Measurements from ENCODE around the gene AOX1. TPM values are rescaled to one million over a fixed set of nuclear protein-coding genes. Genes with fewer than 3 reads are reported as not detected.

AOX1 gene
- total RNA-seq, 1 experiment from 2014 or later, result 3.0 TPM

DNA sequence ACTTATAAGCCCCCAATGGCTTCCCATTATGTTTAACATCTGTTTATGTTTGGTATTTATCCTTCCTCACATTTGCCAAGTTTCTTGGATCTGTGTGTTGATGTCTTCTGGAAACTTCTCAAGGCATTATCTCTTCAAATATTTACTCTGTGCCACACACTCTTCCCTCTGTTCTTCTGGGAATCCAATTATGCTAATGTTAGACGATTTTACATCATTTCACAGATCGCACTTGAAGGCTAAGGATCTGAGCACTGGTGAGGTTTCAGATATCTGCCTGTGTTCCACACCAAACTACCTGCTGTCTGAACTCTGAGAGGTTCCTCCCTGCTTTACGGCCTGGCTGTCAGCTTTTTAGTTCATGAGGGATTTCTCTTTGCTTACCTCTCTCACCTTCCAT is 10.1 kb downstream of the AOX1 start:
- POLR2A ChIA-PET, result no interaction called here

DNA sequence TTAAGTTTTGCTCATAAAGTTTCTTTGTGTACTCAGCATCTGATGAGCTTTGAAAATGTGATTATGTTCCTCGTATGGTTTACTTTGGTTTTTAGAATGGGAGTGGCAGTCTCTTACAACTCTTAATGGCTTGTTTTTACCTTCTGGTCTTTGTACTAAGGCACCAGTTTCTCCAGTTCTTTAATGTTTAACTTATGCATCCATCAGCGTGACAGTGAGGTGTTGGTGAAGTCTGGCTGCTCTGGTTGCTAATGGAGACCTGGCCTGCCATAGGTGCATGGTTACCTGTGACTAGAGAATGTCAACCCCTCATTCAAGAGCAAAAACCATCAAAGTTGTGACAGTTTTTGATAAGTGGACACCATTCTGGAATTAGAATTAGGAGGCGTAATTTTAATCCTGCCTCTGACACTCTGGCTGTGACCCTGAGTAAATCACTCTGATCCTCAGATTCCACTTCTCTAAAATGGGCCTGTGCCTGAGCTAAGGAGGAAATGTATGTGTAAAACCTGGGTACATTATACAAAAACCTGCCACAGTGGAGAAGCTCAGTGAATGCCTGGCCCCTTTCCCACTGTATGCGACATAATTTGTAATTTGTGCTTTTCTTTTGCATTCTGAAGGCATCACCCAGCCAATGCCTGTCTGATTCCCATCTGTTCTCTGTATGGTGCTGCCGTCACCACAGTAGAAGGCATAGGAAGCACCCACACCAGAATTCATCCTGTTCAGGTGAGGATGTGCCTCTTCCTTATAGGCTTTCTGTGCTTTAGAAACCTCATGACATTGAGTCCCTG is 11.2 kb downstream of the AOX1 start:
- no peaks in the 10 kb centered on the region for H3K9me3 ChIP-seq (ENCODE audit: control insufficient read depth, insufficient read depth, low read depth, low read length)
- no peak for TF ChIP-seq POLR2AphosphoS5 (IDR thresholded peaks at IDR 0.05; ENCODE audit: low read depth, low read length)
- TF ChIP-seq, protein P1, sequence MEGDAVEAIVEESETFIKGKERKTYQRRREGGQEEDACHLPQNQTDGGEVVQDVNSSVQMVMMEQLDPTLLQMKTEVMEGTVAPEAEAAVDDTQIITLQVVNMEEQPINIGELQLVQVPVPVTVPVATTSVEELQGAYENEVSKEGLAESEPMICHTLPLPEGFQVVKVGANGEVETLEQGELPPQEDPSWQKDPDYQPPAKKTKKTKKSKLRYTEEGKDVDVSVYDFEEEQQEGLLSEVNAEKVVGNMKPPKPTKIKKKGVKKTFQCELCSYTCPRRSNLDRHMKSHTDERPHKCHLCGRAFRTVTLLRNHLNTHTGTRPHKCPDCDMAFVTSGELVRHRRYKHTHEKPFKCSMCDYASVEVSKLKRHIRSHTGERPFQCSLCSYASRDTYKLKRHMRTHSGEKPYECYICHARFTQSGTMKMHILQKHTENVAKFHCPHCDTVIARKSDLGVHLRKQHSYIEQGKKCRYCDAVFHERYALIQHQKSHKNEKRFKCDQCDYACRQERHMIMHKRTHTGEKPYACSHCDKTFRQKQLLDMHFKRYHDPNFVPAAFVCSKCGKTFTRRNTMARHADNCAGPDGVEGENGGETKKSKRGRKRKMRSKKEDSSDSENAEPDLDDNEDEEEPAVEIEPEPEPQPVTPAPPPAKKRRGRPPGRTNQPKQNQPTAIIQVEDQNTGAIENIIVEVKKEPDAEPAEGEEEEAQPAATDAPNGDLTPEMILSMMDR (IDR thresholded peaks at IDR 0.05), result no peak
- ChIA-PET CTCF (no interaction called here), POLR2A (no interaction called here)
- in situ Hi-C loops (cut with HindIII; ENCODE audit: low pct_unique_long_range_greater_than_20kb, low sequenced_read_pairs) (no loop called here), intact Hi-C loops (cut with micrococcal nuclease; ENCODE audit: unreplicated experiment) (no loop called here)
- H3K27ac ChIP-seq (ENCODE audit: low read length), result no peak overlapping the region
- DNase-seq (ENCODE audit: low read depth, low spot score) (no peak), ATAC-seq (no peak)
- no peak overlapping the region for H3K4me3 ChIP-seq (ENCODE audit: low read depth in 2 of 2, low read length in 2 of 2)
- H3K36me3 ChIP-seq (ENCODE audit: control insufficient read depth, insufficient read depth, low read length), result no peaks in the 10 kb centered on the region
- no peaks in the 10 kb centered on the region for H3K4me1 ChIP-seq (ENCODE audit: control insufficient read depth, insufficient read depth, low read length)
- no TSS peak for BruUV-seq (replicated peaks)
- H3K27me3 ChIP-seq (ENCODE audit: control insufficient read depth, insufficient read depth, low read length), result no peaks in the 10 kb centered on the region

More for the DNA sequence above, 10.1 kb downstream of the AOX1 start:
- TF ChIP-seq POLR2AphosphoS5 (IDR thresholded peaks at IDR 0.05; ENCODE audit: low read depth, low read length) (no peak), TCF7L2 (IDR thresholded peaks at IDR 0.05; ENCODE audit: low read depth, low read length) (no peak), SIN3A (IDR thresholded peaks at IDR 0.05; ENCODE audit: borderline replicate concordance, insufficient read depth, low read depth, low read length) (no peak)
- TF ChIP-seq, protein P1 (IDR thresholded peaks at IDR 0.05), result no peak
- TF ChIP-seq, protein P2, sequence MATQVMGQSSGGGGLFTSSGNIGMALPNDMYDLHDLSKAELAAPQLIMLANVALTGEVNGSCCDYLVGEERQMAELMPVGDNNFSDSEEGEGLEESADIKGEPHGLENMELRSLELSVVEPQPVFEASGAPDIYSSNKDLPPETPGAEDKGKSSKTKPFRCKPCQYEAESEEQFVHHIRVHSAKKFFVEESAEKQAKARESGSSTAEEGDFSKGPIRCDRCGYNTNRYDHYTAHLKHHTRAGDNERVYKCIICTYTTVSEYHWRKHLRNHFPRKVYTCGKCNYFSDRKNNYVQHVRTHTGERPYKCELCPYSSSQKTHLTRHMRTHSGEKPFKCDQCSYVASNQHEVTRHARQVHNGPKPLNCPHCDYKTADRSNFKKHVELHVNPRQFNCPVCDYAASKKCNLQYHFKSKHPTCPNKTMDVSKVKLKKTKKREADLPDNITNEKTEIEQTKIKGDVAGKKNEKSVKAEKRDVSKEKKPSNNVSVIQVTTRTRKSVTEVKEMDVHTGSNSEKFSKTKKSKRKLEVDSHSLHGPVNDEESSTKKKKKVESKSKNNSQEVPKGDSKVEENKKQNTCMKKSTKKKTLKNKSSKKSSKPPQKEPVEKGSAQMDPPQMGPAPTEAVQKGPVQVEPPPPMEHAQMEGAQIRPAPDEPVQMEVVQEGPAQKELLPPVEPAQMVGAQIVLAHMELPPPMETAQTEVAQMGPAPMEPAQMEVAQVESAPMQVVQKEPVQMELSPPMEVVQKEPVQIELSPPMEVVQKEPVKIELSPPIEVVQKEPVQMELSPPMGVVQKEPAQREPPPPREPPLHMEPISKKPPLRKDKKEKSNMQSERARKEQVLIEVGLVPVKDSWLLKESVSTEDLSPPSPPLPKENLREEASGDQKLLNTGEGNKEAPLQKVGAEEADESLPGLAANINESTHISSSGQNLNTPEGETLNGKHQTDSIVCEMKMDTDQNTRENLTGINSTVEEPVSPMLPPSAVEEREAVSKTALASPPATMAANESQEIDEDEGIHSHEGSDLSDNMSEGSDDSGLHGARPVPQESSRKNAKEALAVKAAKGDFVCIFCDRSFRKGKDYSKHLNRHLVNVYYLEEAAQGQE (IDR thresholded peaks at IDR 0.05; ENCODE audit: insufficient read depth in 1 of 2, low read depth in 2 of 2, low read length in 1 of 2), result no peak
- H3K9me3 ChIP-seq (ENCODE audit: control insufficient read depth, insufficient read depth, low read depth, low read length), result no peaks in the 10 kb centered on the region
- H3K4me1 ChIP-seq (ENCODE audit: control insufficient read depth, insufficient read depth, low read length), result no peaks in the 10 kb centered on the region
- no peaks in the 10 kb centered on the region for H3K36me3 ChIP-seq (ENCODE audit: control insufficient read depth, insufficient read depth, low read length)
- no TSS peak for BruUV-seq (replicated peaks)
- H3K4me3 ChIP-seq (ENCODE audit: low read depth in 2 of 2, low read length in 2 of 2), result no peak overlapping the region
- ATAC-seq (no peak), DNase-seq (ENCODE audit: low read depth, low spot score) (no peak)
- no peak overlapping the region for H3K27ac ChIP-seq (ENCODE audit: low read length)
- in situ Hi-C loops (cut with HindIII; ENCODE audit: low pct_unique_long_range_greater_than_20kb, low sequenced_read_pairs), result no loop called here
- H3K27me3 ChIP-seq (ENCODE audit: control insufficient read depth, insufficient read depth, low read length), result no peaks in the 10 kb centered on the region
- intact Hi-C loops (cut with micrococcal nuclease; ENCODE audit: unreplicated experiment), result no loop called here
- CTCF ChIA-PET, result interaction anchor here (0.6 kb wide), 1 partner anchor 88 kb away, joined by 7 read pairs; no protein-coding TSS in a partner anchor

Measured in Panc1 (cell line).